GM12878 (cell line): Measurements from ENCODE around the gene ANKRD11. TPM values are rescaled to one million over a fixed set of nuclear protein-coding genes. Genes with fewer than 3 reads are reported as not detected.
A peak's percentile ranks its signal among the peaks of the same experiment; 100 is the strongest.

ENCODE experiments used
- BHLHE40 ChIP-seq, 2 experiments: fragments of 450-650 bp in 1 of 2; IDR thresholded peaks; 2 replicates each; pipeline ENCODE4 v1.6.1; 2011 to 2017; ENCODE audit warnings: low read depth in 2 of 2, borderline replicate concordance in 1 of 2, improper control_type of control experiment in 1 of 2, low read length in 1 of 2, mild to moderate bottlenecking in 1 of 2
- CBX3 ChIP-seq: fragments of 200-600 bp; sonication (generic); IDR thresholded peaks from 2 replicates; pipeline ENCODE4 v1.6.1; 2016; ENCODE audit warnings: low read depth, borderline replicate concordance
- CHD1 ChIP-seq: IDR thresholded peaks from 2 replicates; pipeline ENCODE4 v1.6.1; 2012; ENCODE audit warnings: low read depth, low read length, improper control_type of control experiment
- CREB1 ChIP-seq: IDR thresholded peaks from 2 replicates; pipeline ENCODE4 v1.6.1; 2012; ENCODE audit warnings: low read depth, mild to moderate bottlenecking, inconsistent platforms
- CREM ChIP-seq: IDR thresholded peaks from 2 replicates; pipeline ENCODE4 v1.6.1; 2014; ENCODE audit warnings: antibody characterized with exemption, low read depth
- ETV6 ChIP-seq, 2 experiments: fragments of 450-650 bp in 1 of 2; IDR thresholded peaks in 1 of 2; conservative IDR thresholded peaks in 1 of 2; 2 replicates each; pipeline ENCODE4 v1.6.1; 2014; ENCODE audit warnings: antibody characterized with exemption in 1 of 2, borderline replicate concordance in 1 of 2, low read depth in 1 of 2, mild to moderate bottlenecking in 1 of 2, moderate library complexity in 1 of 2
- EZH2 ChIP-seq: IDR thresholded peaks from 2 replicates; pipeline ENCODE4 v1.6.1; 2012; ENCODE audit warnings: low read depth, mild to moderate bottlenecking, control low read depth, inconsistent platforms, low read length, borderline replicate concordance; ENCODE audit not compliant: control insufficient read depth
- GATAD2B ChIP-seq: fragments of 450-650 bp; conservative IDR thresholded peaks from 2 replicates; pipeline ENCODE4 v1.6.1; 2017; ENCODE audit warnings: low read depth, mild to moderate bottlenecking, moderate library complexity
- MEF2A ChIP-seq: IDR thresholded peaks from 2 replicates; pipeline ENCODE4 v1.6.1; 2011; ENCODE audit warnings: low read depth, mild to moderate bottlenecking, low read length, moderate library complexity; ENCODE audit not compliant: insufficient read depth
- MYB ChIP-seq: fragments of 150-350 bp; IDR thresholded peaks from 2 replicates; pipeline ENCODE4 v1.6.1; 2014; ENCODE audit warnings: mild to moderate bottlenecking, low read depth, low read length, borderline replicate concordance
- NR2C2 ChIP-seq: IDR thresholded peaks from 2 replicates; pipeline ENCODE4 v1.6.1; 2011; ENCODE audit warnings: borderline replicate concordance, low read depth; ENCODE audit not compliant: control insufficient read depth, insufficient read length
- NRF1 ChIP-seq: conservative IDR thresholded peaks from 2 replicates; pipeline ENCODE4 v1.6.1; 2011; ENCODE audit warnings: mild to moderate bottlenecking, low read depth, low read length, improper control_type of control experiment
- PML ChIP-seq: IDR thresholded peaks from 2 replicates; pipeline ENCODE4 v1.6.1; 2012; ENCODE audit warnings: low read length, inconsistent platforms
- POLR2AphosphoS2 ChIP-seq: IDR thresholded peaks from 2 replicates; pipeline ENCODE4 v1.6.1; 2011; ENCODE audit warnings: low read depth, mild to moderate bottlenecking, low read length, improper control_type of control experiment, moderate library complexity
- RAD21 ChIP-seq: IDR thresholded peaks from 2 replicates; pipeline ENCODE4 v1.6.1; 2011; ENCODE audit warnings: mild to moderate bottlenecking, low read depth, low read length, moderate library complexity; ENCODE audit not compliant: insufficient read depth
- RBBP5 ChIP-seq: fragments of 200-600 bp; sonication (generic); conservative IDR thresholded peaks from 2 replicates; pipeline ENCODE4 v1.6.1; 2016
- RCOR1 ChIP-seq: conservative IDR thresholded peaks from 2 replicates; pipeline ENCODE4 v1.6.1; 2012; ENCODE audit warnings: low read depth, low read length, improper control_type of control experiment
- RUNX3 ChIP-seq: IDR thresholded peaks from 2 replicates; pipeline ENCODE4 v1.6.1; 2012; ENCODE audit warnings: low read length, inconsistent platforms
- ZBED1 ChIP-seq: IDR thresholded peaks from 2 replicates; pipeline ENCODE4 v1.6.1; 2016; ENCODE audit warnings: borderline replicate concordance
- ZSCAN29 ChIP-seq: fragments of 450-650 bp; IDR thresholded peaks from 2 replicates; pipeline ENCODE4 v1.6.1; 2017; ENCODE audit warnings: mild to moderate bottlenecking, moderate library complexity
- polyA plus RNA-seq, 11 experiments: library from polyadenylated mRNA; depleted of rRNA in 4 of 11; unstranded in 6 of 11; stranded (reverse) in 5 of 11; fragments of >200 nt; fragmentation: Nextera tagmentation in 4 of 11; fragmentation: Illumina TruSeq in 1 of 11; extraction: Ambion mirVana in 4 of 11; extraction: Trizol in 1 of 11; gene quantifications; 1 replicate in 1 of 11; 2 replicates in 10 of 11; pipeline versions ENCODE4 v1.2.1 to v1.2.3, GENCODE V29; 2011 to 2016; ENCODE audit warnings: inconsistent platforms in 2 of 11, missing spikeins in 2 of 11, low read depth in 1 of 11
- total RNA-seq, 4 experiments: library from RNA; depleted of rRNA in 3 of 4; stranded (reverse); fragments of >200 nt in 3 of 4; fragmentation: Illumina TruSeq in 1 of 4; extraction: Trizol in 1 of 4; gene quantifications; 2 replicates each; pipeline versions ENCODE4 v1.2.1 to v1.2.3, GENCODE V29; 2013 to 2021
- TF ChIP-seq, protein P1 (sequence below): fragments of 450-650 bp; IDR thresholded peaks from 2 replicates; pipeline ENCODE4 v1.6.1; 2016; ENCODE audit warnings: mild to moderate bottlenecking, moderate library complexity, borderline replicate concordance
- TF ChIP-seq, protein P2 (sequence below): fragments of 450-650 bp; formaldehyde crosslinking; IDR thresholded peaks from 2 replicates; pipeline ENCODE4 v1.5.0; 2022; ENCODE audit warnings: mild to moderate bottlenecking, missing genetic modification characterization

ANKRD11 gene
- total and polyA plus RNA-seq, 10 of the 15 experiments (the other 5 are each of a cell fraction or from before 2014, with no cell fraction given), result 5.1 to 103 (median 27.4) TPM

DNA sequence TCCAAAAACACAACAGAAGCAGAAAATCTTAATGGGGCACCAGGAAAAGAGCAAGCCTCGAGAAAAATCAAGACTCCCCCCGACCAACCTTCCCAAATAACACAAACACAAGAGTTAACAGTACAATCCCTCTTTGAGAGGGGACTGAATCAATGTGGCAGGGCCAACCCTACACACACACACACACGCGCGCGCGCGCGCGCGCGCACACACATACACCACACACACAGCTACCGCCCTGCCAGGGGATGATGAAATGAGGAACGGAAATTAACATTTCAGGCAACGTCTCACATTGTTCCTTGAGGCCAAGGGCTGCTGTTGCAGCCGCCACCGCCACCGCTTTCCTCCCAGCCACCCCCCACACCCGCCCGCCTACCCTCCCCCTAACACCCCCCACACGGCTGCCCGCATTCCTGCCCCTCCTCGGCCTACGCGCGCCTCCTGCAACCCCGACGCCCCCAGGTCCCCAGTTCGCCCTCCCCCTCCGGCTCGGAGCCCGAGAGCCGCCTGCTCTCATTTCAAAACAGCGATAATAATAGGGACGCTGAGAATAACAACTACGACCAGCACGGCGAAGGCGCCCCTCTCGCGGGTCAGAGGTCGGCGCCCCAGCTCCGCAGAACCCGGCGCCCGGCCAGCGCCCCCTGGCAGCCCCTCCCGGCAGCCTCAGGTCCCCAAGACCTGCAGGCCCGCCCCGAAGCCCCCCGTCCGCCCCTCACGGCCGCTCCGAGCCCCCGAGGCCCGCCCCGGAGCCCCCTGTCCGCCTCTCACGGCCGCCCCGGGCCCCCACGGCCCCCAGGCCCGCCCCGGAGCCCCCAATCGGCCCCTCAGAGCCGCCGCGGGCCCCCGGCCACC is 1.1 kb downstream of the ANKRD11 start (continued):
- TF ChIP-seq, protein P1, sequence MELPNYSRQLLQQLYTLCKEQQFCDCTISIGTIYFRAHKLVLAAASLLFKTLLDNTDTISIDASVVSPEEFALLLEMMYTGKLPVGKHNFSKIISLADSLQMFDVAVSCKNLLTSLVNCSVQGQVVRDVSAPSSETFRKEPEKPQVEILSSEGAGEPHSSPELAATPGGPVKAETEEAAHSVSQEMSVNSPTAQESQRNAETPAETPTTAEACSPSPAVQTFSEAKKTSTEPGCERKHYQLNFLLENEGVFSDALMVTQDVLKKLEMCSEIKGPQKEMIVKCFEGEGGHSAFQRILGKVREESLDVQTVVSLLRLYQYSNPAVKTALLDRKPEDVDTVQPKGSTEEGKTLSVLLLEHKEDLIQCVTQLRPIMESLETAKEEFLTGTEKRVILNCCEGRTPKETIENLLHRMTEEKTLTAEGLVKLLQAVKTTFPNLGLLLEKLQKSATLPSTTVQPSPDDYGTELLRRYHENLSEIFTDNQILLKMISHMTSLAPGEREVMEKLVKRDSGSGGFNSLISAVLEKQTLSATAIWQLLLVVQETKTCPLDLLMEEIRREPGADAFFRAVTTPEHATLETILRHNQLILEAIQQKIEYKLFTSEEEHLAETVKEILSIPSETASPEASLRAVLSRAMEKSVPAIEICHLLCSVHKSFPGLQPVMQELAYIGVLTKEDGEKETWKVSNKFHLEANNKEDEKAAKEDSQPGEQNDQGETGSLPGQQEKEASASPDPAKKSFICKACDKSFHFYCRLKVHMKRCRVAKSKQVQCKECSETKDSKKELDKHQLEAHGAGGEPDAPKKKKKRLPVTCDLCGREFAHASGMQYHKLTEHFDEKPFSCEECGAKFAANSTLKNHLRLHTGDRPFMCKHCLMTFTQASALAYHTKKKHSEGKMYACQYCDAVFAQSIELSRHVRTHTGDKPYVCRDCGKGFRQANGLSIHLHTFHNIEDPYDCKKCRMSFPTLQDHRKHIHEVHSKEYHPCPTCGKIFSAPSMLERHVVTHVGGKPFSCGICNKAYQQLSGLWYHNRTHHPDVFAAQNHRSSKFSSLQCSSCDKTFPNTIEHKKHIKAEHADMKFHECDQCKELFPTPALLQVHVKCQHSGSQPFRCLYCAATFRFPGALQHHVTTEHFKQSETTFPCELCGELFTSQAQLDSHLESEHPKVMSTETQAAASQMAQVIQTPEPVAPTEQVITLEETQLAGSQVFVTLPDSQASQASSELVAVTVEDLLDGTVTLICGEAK, result no peak
- TF ChIP-seq ZBED1 (no peak), RUNX3 (peak; percentile 78), NRF1 (peak; percentile 42; the same call in 1 of the 2 replicates), CREM (peak; percentile 65; the same call in 1 of the 2 replicates), ETV6 (conservative IDR thresholded peaks at IDR 0.05 in 1 of 2, IDR thresholded peaks at IDR 0.05 in 1 of 2; ENCODE audit: borderline replicate concordance in 1 of 2, low read depth in 1 of 2) (no peak), GATAD2B (no peak), NR2C2 (no peak), MEF2A (peak; percentile 62; the same call in 1 of the 2 replicates), EZH2 (no peak), MYB (no peak), RBBP5 (no peak), POLR2AphosphoS2 (0 out of 2 replicates have a peak, but pooled peaks have one; percentile 34), RAD21 (peak; percentile 20; the same call in 1 of the 2 replicates), CHD1 (no peak), CBX3 (no peak), RCOR1 (no peak), ZSCAN29 (no peak), CREB1 (peak; percentile 73), BHLHE40 (IDR thresholded peaks at IDR 0.05; ENCODE audit: borderline replicate concordance in 1 of 2, low read depth in 2 of 2, low read length in 1 of 2) (peak; percentile 26 to 71; a peak in 3 of 4 replicates), PML (peak; percentile 56; the same call in 1 of the 2 replicates)
- TF ChIP-seq, protein P2, sequence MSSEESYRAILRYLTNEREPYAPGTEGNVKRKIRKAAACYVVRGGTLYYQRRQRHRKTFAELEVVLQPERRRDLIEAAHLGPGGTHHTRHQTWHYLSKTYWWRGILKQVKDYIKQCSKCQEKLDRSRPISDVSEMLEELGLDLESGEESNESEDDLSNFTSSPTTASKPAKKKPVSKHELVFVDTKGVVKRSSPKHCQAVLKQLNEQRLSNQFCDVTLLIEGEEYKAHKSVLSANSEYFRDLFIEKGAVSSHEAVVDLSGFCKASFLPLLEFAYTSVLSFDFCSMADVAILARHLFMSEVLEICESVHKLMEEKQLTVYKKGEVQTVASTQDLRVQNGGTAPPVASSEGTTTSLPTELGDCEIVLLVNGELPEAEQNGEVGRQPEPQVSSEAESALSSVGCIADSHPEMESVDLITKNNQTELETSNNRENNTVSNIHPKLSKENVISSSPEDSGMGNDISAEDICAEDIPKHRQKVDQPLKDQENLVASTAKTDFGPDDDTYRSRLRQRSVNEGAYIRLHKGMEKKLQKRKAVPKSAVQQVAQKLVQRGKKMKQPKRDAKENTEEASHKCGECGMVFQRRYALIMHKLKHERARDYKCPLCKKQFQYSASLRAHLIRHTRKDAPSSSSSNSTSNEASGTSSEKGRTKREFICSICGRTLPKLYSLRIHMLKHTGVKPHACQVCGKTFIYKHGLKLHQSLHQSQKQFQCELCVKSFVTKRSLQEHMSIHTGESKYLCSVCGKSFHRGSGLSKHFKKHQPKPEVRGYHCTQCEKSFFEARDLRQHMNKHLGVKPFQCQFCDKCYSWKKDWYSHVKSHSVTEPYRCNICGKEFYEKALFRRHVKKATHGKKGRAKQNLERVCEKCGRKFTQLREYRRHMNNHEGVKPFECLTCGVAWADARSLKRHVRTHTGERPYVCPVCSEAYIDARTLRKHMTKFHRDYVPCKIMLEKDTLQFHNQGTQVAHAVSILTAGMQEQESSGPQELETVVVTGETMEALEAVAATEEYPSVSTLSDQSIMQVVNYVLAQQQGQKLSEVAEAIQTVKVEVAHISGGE (CRISPR knock-in tag), result no peak
